GM13976 (cell line): ENCODE measurements around the gene LGMN.
A peak's percentile ranks its signal among the peaks of the same experiment; 100 is the strongest.

Experiments
- DNase-seq: peaks from one replicate; pipeline ENCODE4 v3.0.0; 2012; ENCODE audit warnings: low spot score
- CTCF ChIP-seq: IDR thresholded peaks from 2 replicates; pipeline ENCODE4 v1.5.1; 2012; ENCODE audit warnings: borderline replicate concordance, mild to moderate bottlenecking; ENCODE audit not compliant: insufficient read depth; ENCODE audit errors: extremely low read depth, missing control alignments, control extremely low read depth
- in situ Hi-C: fragments of 300-500 bp; cut with MboI; formaldehyde crosslinking; loops from one replicate; pipeline ENCODE4 v1.12.0; 2022; ENCODE audit warnings: low sequenced_read_pairs, mixed read lengths, inconsistent platforms; ENCODE audit not compliant: unreplicated experiment

LGMN gene

GRCh38 chr14:92748259-92749016 lies at the start of gene LGMN:
TSS of gene LGMN (minus strand) at chr14:92748627. CDS start at chr14:92732786, 15,841 bp downstream.
- TF ChIP-seq CTCF: no peak
- in situ Hi-C loops: no loop called here
- peak; percentile 93 for DNase-seq

- in situ Hi-C loops: loop anchor here (25.0 kb wide), 1 partner anchor 208 kb away; no protein-coding TSS in a partner anchor
- no peak for DNase-seq
- no peak for TF ChIP-seq CTCF
Observed at GRCh38 chr14:92794961-92795360, 46.5 kb upstream of the LGMN start.

- in situ Hi-C loops: loop anchor here (25.0 kb wide), 1 partner anchor 207 kb away; no protein-coding TSS in a partner anchor
- peak; percentile 34 for DNase-seq
- TF ChIP-seq CTCF: no peak
Observed at GRCh38 chr14:92794547-92794941, 46.1 kb upstream of the LGMN start.

GRCh38 chr14:92793709-92794546 lies 45.5 kb upstream of the LGMN start, which contains the start of gene GOLGA5:
TSS of gene GOLGA5 (plus strand) at chr14:92794305. CDS start at chr14:92797438, 3,133 bp downstream.
- peak; percentile 96 for DNase-seq
- in situ Hi-C loops: loop anchor here (25.0 kb wide), 1 partner anchor 207 kb away; no protein-coding TSS in a partner anchor
- TF ChIP-seq CTCF: no peak

GRCh38 chr14:92792885-92793284 lies 44.5 kb upstream of the LGMN start:
- in situ Hi-C loops: loop anchor here (25.0 kb wide), 1 partner anchor 206 kb away; no protein-coding TSS in a partner anchor
- TF ChIP-seq CTCF: no peak
- DNase-seq: no peak

GRCh38 chr14:92789457-92790089 lies 41.1 kb upstream of the LGMN start:
- DNase-seq: no peak
- in situ Hi-C loops: loop anchor here (25.0 kb wide), 1 partner anchor 202 kb away; no protein-coding TSS in a partner anchor
- TF ChIP-seq CTCF: no peak
